ENCODE measurements around the gene TNFSF13B. TPM values are rescaled to one million over a fixed set of nuclear protein-coding genes. Genes with fewer than 3 reads are reported as not detected.
A peak's percentile ranks its signal among the peaks of the same experiment; 100 is the strongest.

Gene TNFSF13B
- total and polyA plus RNA-seq, 2 of the 8 experiments (the other 6 are each of a cell fraction or from before 2014, with no cell fraction given): not detected

GRCh38 chr13:108270442-108270841, 924 bp downstream of the TNFSF13B start:
- Histone ChIP-seq H3K79me1 (ENCODE audit: low read depth, low read length) (no peaks in the 10 kb centered on the region), H3K4me2 (ENCODE audit: insufficient read depth in 1 of 2, low read depth in 2 of 2, low read length in 2 of 2) (no peak overlapping the region), H2BK5ac (ENCODE audit: low read depth, low read length) (no peak overlapping the region), H2BK12ac (ENCODE audit: low read depth, low read length) (no peak overlapping the region), H3K36me3 (ENCODE audit: control insufficient read depth in 2 of 4, insufficient read depth in 4 of 4, low read length in 3 of 4) (no peaks in the 10 kb centered on the region; a peak in 1 of 8 replicates), H3K27ac (ENCODE audit: low read depth, low read length) (no peak overlapping the region), H3K18ac (ENCODE audit: extremely low read depth, low read length) (no peak overlapping the region), H2AFZ (ENCODE audit: low read length) (peak overlapping the region; percentile 23), H3K23ac (ENCODE audit: insufficient read length) (no peak overlapping the region), H3K4me1 (replicated peaks in 1 of 4; ENCODE audit: control insufficient read depth in 3 of 4, insufficient read depth in 4 of 4, low read length in 3 of 4) (no peaks in the 10 kb centered on the region; a peak in 1 of 7 replicates), H3K9me3 (ENCODE audit: insufficient read depth in 2 of 2, low read depth in 1 of 2, low read length in 1 of 2) (no peaks in the 10 kb centered on the region), H4K5ac (ENCODE audit: insufficient read length, low read depth, low read length) (no peak overlapping the region), H2BK20ac (ENCODE audit: low read length) (no peak overlapping the region), H4K8ac (ENCODE audit: extremely low read depth, insufficient read depth, low read length) (no peak overlapping the region), H3K27me3 (replicated peaks in 1 of 4; ENCODE audit: control insufficient read depth in 3 of 4, extremely low read depth in 1 of 4, insufficient read depth in 3 of 4, low read length in 3 of 4) (no peaks in the 10 kb centered on the region), H3K56ac (replicated peaks; ENCODE audit: insufficient read length, low read depth, low read length) (no peak overlapping the region), H3K23me2 (ENCODE audit: low read depth, low read length) (no peaks in the 10 kb centered on the region; the same call in 1 of the 2 replicates), H2AK5ac (ENCODE audit: low read depth, low read length) (no peak overlapping the region), H2BK120ac (replicated peaks; ENCODE audit: low read depth, low read length) (no peak overlapping the region), H3K4ac (replicated peaks; ENCODE audit: insufficient read length, low read depth, low read length) (no peak overlapping the region), H3K4me3 (ENCODE audit: extremely low read depth in 1 of 4, insufficient read depth in 2 of 4, low read depth in 3 of 4, low read length in 4 of 4) (no peak overlapping the region), H4K20me1 (replicated peaks in 1 of 2; ENCODE audit: control insufficient read depth in 1 of 2, insufficient read depth in 2 of 2, low read length in 2 of 2) (no peaks in the 10 kb centered on the region), H4K91ac (replicated peaks; ENCODE audit: insufficient read length, low read length) (no peak overlapping the region), H3K14ac (ENCODE audit: insufficient read length) (no peak overlapping the region), H3K9ac (replicated peaks in 1 of 4; ENCODE audit: extremely low read depth in 1 of 4, low read depth in 3 of 4, low read length in 3 of 4) (no peak overlapping the region), H3K79me2 (ENCODE audit: control insufficient read depth in 1 of 2, insufficient read depth in 2 of 2, low read length in 2 of 2) (no peaks in the 10 kb centered on the region), H2BK15ac (ENCODE audit: low read length) (no peak overlapping the region)
- FAIRE-seq: no peak
- ChIA-PET CTCF (ENCODE audit: partially characterized antibody) (interaction anchor here (0.7 to 1.6 kb wide), 4 partner anchors 9 to 223 kb away, joined by 3 to 4 read pairs (median 4); no protein-coding TSS in a partner anchor), POLR2A (ENCODE audit: partially characterized antibody) (no interaction called here)
- no peak for DNase-seq (ENCODE audit: low read depth in 1 of 2, low spot score in 2 of 2)
- WGBS, 2 experiments (ENCODE audit: extremely low coverage in 1 of 2, insufficient coverage in 1 of 2, insufficient read length in 1 of 2, insufficient replicate concordance in 2 of 2, low coverage in 1 of 2, low lambda C conversion rate in 2 of 2, missing lambda C conversion rate in 1 of 2): 87% methylated on average over 3 of the region's 3 CpGs; no CpG with 5 or more reads in 1 of the 2 experiments
- TF ChIP-seq BACH1 (IDR thresholded peaks at IDR 0.05; ENCODE audit: low read length) (no peak), RFX5 (IDR thresholded peaks at IDR 0.05; ENCODE audit: borderline replicate concordance, low read depth, low read length) (no peak), KDM5A (IDR thresholded peaks at IDR 0.05; ENCODE audit: low read length) (no peak), CTBP2 (IDR thresholded peaks at IDR 0.05; ENCODE audit: borderline replicate concordance, insufficient read depth, insufficient read length, low read length) (no peak), EGR1 (IDR thresholded peaks at IDR 0.05; ENCODE audit: borderline replicate concordance, low read depth, low read length) (no peak), HDAC6 (IDR thresholded peaks at IDR 0.05; ENCODE audit: low read depth, low read length) (no peak), TEAD4 (IDR thresholded peaks at IDR 0.05; ENCODE audit: low read depth, low read length) (no peak), TAF7 (optimal IDR thresholded peaks at IDR 0.05; ENCODE audit: borderline replicate concordance, low read depth, low read length) (no peak), KDM4A (IDR thresholded peaks at IDR 0.05; ENCODE audit: low read depth, low read length, severe bottlenecking) (no peak), RNF2 (IDR thresholded peaks at IDR 0.05; ENCODE audit: borderline replicate concordance, low read depth, low read length, missing control alignments, poor library complexity, severe bottlenecking) (no peak), ZNF274 (IDR thresholded peaks at IDR 0.05; ENCODE audit: borderline replicate concordance, extremely low read depth, low read length) (no peak), GTF2F1 (IDR thresholded peaks at IDR 0.05; ENCODE audit: borderline replicate concordance, low read depth, low read length) (no peak), SP1 (IDR thresholded peaks at IDR 0.05; ENCODE audit: low read depth, low read length) (no peak)

Data from H1 (cell line).